Ramos (cell line): ENCODE measurements around the gene OPN5.

ENCODE experiments used
- in situ Hi-C: fragments of 300-500 bp; cut with MboI; formaldehyde crosslinking; loops from one replicate; pipeline ENCODE4 v1.14.3; 2022; ENCODE audit warnings: low sequenced_read_pairs; ENCODE audit not compliant: unreplicated experiment

Gene OPN5

DNA sequence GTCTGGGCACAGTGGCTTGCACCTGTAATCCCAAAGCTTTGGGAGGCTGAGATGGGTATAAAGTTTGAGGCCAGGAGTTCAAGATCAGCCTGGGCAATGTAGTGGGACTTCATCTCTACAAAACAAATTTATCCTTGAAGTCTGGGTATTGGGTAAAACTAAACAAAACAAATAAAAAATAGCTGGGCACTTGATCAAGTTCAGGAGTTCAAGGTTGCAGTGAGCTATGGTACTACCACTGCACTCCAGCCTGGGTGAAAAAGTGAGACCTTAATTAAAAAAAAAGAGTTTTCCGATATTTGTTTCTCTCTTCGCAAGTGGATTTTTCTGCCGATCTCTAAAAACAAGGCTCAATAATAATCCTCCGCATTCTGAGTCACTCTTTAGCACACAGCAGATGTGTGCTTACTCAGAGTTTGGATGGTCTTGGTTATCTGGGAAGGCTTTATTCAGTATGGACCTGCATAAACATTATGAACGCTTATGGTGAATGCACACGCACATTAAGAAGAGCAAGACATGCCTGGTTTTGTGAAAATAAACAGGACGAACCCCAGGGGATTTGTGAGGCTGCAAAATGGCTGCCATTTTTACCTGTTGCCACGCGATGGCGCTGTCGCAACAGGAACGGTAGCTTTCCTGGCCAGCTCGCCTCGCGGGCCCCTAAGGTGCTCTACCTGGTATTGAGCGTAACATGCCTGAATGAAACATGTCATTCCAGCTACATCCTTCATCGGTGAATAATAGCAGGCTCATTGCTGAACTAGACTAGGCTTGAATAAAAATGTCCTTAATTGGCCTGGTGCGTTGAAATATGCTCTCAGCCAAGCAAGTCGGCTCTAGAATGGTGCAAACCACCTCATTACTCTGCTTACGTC, 6.0 kb downstream of the OPN5 start:
- in situ Hi-C loops: loop anchor here (25.0 kb wide), 2 partner anchors 974 to 1624 kb away; no protein-coding TSS in a partner anchor

DNA sequence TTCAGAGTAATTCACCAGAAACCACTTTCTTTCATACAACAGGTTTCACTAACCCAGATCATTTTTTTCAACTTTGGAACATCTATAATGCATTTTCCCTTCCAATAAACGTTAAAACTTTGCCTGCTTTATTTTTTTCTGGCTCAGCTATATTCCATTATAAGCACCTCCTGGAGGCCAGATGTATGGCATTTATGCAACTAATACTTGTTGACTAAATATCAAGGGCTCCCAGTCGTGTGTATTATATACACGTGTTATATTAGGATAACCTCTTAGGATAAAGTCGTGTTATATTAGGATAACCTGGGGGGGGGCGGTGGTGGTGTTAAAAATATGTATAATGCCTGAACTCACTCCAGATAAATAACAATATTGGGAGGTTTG, 6.7 kb downstream of the OPN5 start:
- in situ Hi-C loops: loop anchor here (25.0 kb wide), 2 partner anchors 974 to 1624 kb away; no protein-coding TSS in a partner anchor

DNA sequence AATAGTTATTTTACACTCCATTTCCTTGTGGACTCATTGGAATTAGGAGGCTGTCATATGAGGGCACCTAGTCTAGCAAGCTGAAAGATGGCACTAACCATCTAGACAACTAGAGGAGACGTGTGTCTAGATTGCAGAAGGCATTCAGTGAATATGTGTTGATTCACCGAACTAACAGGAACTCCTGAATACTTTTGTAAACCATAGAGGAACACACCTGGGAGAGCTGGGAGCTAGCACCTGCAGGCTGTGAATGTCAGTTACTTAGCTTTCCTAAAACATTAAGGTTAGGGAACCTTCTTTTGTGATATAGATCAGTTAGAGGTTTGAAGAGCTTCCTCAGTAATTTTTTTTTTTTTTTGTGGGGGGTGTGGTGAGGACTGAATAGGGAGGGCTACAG, 7.7 kb downstream of the OPN5 start:
- in situ Hi-C loops: loop anchor here (25.0 kb wide), 2 partner anchors 973 to 1623 kb away; no protein-coding TSS in a partner anchor

DNA sequence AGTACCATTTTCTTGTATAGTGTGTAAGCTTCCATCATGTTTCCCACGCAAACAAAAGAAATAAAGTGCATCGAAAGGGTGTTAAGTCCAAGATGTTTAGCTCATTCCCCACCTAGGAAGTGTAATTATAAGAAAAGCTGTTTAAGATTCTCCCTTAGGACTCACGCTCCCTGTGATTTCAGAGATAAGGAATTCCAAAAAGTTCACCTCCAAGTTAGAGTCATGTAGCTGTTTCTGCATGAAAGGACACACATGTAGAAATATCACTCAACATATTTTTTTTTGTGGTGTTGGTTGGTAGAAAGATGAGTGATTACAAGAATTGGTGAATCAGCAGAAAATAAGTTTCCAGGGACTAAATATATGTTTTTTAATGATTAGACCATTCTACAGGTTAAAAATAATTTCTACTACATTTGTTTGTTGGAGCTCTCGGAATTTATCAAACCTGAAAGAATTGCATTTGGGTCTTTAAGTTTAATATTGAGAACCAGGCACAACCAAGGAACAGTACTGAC, 10.4 kb downstream of the OPN5 start:
- in situ Hi-C loops: loop anchor here (25.0 kb wide), 2 partner anchors 970 to 1620 kb away; no protein-coding TSS in a partner anchor

DNA sequence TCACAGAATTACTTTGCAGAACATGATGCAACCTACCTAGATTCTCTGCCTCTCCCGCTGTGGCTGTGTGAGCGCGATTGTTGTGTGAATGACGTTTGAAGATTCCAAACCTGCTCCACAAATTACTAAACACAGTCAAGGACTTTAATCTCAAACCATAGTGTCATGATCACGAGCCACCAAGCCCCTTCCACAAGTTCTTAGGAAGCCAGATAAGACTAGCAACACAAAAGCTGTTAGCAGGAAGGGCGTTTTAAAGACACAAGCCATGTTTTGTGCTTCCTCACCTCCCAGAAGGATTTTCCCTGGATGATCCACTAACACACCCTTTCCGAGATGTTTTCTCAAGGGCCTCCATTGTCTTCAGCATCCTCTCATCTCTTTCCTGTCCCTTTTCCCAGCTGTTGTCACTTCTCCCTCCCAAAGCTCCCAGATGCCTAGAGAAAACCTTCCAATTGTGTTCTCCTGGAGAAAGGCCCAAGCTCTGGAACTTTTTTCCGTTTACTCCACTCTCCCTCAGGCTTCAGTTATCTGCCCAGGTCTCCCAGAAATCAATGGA, 12.8 kb downstream of the OPN5 start:
- in situ Hi-C loops: loop anchor here (25.0 kb wide), 2 partner anchors 968 to 1618 kb away; no protein-coding TSS in a partner anchor

DNA sequence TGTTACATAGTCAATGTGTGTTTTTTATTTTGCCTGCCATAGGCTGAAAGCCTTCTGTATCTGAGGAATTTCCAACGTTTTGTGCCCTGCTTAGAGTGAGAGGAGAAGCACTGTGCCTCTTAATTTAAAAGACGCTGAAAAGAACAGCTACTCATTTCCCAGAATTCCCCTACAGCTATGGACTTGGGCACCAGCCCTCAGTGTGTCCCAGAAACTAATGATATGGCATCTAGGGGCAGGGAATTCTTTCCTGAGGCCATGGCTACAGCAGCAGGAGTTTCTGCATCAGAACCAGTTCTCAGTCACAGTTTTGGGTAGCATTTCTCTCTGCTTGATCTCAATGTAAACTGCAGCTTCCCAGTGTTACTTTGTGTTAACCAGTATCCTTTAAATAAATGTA, 20.2 kb downstream of the OPN5 start:
- in situ Hi-C loops: no loop called here

DNA sequence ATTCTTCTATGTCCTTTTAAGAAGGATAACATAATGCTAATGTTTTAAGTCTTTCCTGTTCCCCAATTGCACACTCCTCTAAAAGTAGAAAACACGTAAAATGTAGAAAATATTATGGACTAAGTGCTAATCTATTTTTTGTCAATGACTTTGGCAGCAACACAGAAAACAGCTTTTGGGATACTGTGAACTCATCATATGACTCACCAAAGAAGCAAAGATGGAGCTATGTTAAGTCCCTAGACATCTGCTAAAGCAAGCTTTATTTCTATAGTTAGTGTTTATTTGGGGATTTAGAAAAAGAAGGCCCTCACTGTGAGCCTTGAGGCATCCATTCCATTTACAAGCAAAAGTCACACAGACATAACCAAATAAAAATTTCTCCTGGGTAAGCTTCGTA, 23.0 kb downstream of the OPN5 start:
- in situ Hi-C loops: no loop called here

DNA sequence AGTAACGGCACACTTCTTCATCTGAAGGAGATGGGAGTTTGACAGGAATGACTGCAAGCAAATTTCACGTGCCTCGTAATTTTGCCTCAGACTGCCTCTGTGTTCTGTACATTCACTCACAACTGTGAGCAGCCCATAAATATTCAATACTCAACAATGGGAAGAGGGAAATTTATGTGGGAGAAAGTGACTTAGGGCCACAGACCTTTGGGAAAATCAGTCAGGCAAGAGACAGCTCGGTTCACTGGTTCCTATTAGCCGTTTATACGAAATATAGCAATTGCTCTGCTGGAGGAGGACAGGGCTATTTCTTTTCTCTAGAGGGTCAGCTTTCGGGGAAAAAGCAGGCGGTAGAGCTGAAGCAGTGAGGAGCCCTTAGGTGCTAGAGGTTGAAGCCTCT, 28.0 kb downstream of the OPN5 start:
- in situ Hi-C loops: no loop called here

DNA sequence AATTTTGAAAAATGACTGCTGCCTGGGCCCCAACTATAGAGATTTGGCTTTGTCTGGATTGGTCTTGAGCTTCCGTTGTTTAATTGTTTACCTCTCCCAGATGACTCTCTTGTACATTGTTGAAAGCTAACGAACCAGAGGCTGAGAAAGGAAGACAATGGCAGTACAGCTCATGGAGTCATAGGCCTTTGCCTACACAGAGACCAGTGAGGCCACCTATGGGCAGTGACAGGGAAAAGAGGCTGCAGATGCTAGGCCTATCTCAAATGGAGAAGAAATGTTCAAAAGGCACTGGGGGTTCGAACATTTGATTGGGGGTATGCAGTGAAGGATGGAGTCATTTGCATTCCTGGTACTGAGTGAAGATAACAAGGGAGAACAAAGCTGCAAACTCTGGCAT, 29.1 kb downstream of the OPN5 start:
- in situ Hi-C loops: no loop called here

DNA sequence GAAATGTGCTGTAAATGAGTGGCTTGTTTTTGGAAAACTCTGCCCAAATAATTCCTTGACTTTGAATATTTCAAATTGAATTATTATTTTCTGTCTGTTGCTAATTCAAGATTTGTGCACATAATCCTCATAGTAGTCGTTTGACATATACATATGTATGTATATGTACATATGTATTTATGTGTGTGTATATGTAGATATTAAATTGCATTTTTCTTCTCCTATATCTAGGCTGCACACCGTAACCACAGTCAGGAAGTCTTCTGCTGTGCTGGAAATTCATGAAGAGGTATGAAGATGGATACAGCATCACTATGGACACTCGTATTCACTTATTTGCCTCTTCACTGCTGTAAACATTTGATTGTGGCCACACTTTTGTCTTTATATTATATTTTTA, 29.6 kb downstream of the OPN5 start:
- in situ Hi-C loops: no loop called here

DNA sequence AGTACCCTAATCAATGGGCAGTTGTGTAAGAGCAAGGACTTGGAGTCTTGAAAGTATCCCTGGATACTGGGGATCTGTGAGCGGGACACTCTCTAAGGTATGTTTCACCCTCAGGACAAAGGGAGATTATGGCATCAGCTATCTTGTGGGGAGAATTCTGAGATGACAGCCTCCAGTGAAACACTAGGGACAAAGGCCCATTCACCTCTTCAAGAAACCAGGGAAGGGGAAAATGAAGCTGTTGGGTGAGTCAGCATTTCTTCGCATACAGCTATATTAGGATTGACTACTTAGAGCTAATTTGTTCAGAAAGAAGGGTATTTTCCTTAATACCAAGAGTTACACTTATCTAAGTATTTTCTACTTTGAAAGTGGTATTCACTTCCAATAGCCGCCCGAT, 35.9 kb downstream of the OPN5 start:
- in situ Hi-C loops: no loop called here

DNA sequence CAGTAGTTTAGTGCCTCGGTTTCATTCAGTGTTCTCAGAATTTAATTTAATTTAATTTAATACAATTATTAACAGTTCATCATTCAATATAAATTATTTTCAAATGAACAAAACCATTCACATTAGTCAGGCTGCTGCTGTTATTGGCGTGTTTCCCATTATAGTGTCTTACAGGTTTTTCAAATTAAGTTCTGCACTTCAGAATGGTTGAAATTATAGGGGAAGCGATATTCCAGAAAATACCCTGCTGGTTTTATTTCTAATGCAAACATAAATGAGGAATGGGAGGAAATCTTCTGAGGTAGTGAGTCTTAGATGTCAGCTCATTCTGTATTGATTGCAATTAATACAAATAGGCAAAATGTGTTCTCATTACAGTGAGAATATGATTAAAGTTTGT, 37.6 kb downstream of the OPN5 start:
- in situ Hi-C loops: no loop called here

DNA sequence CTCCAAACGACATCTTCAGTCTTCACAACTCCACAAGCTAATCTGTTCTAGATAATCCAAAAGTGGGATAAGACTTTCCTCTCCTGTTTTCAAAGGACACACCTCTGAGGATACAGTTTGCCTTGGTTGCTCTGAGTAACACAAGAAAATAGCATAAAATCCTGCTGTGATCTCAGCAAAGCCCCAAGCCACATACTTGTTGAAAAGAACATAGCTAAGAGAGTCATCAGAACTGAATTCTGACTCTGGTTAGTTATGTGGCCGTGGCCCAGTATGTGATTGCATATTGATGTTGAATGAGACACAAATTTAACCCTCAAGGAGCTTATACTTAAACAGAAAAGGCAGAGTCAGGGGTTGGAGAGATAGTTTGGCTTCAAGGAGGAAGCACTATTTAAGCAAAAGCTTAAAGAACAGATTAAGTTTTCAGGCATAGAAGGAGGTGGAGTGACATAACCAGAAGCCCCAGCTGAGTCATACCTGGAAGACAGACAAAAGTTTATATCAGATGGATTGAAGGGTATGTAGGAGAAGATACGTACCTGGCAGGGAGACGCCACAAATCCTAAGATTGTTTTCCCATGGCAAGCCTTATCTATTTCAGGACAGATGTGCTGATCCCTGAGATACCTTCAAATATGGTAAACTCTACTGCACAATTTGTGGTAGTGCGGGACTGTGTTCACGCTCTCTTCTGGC, 41.2 kb downstream of the OPN5 start:
- in situ Hi-C loops: no loop called here

DNA sequence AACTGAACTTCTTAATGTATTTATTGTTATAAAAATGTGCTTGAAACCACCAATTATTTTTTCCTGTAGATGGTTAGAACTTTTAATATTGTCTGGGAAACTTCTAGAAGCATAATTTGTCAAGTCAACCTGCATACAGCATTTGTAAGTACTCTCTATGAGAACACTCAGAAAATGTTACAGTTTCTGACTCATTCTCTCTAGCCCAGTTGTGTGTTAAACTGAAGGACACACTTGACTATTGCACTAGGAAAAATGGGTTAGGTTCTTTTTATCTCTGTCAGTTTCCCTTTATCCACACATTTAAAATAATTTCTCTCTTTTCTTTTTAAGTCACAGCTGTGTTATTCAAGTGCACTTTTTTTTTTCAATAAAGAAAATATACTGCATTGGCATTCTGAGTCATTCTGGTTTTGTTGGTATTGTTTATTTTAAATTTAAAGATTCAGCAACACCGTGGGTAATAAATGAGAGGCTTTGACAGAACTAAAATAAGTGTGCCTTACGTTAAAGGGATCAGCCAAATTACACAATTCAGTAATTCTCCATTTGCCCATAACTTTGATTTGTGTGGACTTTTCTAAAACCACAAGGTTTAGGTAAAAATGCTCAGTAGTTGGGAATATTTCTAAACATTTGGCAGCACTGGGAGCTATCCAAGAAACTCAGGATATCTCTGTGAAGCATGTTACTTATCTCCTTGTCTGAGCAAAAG, 50.7 kb downstream of the OPN5 start:
- in situ Hi-C loops: no loop called here

DNA sequence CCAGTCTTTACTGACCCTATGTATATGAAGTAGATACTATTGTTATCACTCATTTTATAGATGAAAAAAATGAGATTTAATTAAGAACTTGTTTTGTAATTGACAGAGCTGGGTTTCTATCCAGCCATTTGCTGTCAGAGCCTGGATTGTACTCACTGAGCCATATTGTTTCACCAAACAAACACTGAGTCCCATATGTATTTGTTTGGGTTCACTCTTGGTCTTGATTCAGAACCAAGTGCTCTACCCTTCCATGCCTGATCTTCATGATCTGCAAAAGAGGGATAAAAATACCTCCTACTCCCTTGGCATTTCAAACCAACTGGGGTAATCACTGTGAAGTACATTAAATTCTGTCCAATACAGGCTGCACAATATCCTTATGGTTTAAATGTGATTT, 52.4 kb downstream of the OPN5 start:
- in situ Hi-C loops: no loop called here

DNA sequence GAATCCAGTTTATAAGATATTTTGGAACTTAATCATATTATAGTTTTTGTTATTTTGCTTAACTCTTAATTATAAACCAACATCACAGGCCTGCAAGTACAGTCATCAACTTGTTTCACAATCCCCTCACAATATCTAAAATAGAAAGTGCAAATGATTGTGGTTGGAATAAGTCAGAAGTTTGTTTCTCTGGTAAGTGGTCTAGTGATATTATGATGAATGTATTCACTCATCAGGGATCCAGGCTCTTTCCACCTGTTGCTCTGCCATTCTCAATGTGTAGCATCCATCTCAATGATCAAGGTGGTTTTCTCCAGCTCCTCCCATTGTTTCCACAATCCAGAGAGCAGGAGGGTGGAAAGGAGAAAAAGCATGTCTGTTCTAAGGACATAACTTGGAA, 54.2 kb downstream of the OPN5 start:
- in situ Hi-C loops: no loop called here

DNA sequence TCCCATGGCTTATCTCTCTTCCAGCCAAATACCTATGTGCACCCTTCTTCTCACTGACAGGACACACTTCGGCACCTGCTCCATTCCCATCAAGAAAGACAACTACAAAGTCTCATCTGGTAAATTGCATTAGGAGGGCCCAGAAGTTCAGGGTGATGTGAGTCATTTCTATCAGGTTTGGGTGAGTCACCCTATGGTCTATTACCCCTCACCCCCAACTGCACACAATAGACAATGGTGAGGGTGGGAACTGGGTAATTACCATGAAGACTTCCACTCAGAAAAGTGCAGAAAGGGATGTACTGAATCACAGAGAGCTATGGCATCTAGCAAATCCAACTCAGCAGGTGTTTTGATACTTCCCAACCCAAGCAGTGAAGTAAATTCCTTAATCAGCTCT, 54.8 kb downstream of the OPN5 start:
- in situ Hi-C loops: no loop called here

DNA sequence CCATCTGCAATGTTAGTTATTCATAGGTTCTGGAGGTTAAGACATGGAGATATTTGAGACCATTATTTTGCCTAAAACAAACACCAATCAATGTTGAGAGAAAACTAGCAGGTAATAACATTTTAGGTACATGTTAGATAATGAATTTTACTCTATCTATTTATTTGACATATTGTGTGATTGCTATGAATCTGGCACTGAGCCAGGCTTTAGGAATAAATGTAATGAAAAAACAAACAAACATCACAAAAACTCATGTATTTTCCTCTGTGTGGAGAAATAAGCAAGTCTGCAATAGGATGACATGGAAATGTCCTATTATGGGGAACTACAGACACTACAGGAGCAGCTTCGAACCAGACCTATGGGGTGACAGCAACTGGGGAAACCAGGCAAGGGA, 57.8 kb downstream of the OPN5 start:
- in situ Hi-C loops: no loop called here

DNA sequence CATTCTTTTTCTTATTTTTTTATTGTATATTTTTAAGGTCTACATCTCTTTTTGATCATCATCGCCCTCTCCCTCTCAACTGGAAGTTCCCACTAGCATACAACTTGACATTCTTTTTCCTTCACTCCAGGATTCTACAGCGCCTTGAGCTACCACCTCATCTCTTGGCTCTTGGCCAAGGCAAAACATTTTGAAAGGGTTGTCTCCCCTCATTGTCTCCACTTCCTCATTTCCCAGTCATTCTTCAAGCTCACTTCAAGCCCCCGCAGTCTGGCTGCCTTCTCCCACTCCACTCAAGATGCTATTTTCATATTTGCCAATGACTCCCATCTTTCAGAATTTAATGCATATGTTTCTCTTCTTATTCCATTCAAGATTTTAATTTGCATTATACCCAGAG, 63.0 kb downstream of the OPN5 start:
- in situ Hi-C loops: no loop called here

DNA sequence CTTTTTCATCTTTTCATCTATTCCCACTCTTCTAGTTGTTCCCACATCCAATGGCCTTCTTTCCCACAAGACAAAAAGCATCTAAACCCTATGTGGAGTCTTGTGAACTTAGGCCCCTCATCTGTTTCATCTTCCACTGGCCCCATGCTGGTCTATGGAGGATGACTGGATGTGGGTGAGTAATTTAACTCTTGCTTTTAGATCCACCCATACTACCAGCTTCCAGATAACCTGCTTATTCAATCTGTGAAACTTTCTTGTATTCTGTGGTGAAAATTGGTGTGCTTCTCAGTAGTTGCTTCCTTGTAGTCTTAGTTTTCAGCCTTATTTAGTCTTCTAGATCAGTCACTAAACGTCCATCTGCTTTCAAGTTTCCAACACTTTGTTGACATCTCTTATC, 64.9 kb downstream of the OPN5 start:
- in situ Hi-C loops: no loop called here
